NCI-H2029 (cell line): ENCODE measurements around the gene ANO6.
A peak's percentile ranks its signal among the peaks of the same experiment; 100 is the strongest.

ENCODE experiments used
- DNase-seq: peaks from one replicate; lab custom pipeline; 2025; lab: John Stamatoyannopoulos, UW

The ANO6 gene

GRCh38 chr12:45406988-45407850 is 191.3 kb downstream of the ANO6 start:
- peak; percentile 63 for DNase-seq

GRCh38 chr12:45407981-45408728 is 192.3 kb downstream of the ANO6 start:
- DNase-seq, result no peak

- no peak for DNase-seq
These were observed 192.8 kb downstream of the ANO6 start for GRCh38 chr12:45408729-45409114.

- no peak for DNase-seq
These were observed 194.1 kb downstream of the ANO6 start for GRCh38 chr12:45409966-45410365.

GRCh38 chr12:45411626-45412025 is 195.7 kb downstream of the ANO6 start:
- no peak for DNase-seq

GRCh38 chr12:45415393-45415817 is 199.5 kb downstream of the ANO6 start:
- no peak for DNase-seq

GRCh38 chr12:45416126-45416525 is 200.2 kb downstream of the ANO6 start:
- DNase-seq, result no peak

- DNase-seq, result no peak
These were observed 202.6 kb downstream of the ANO6 start for GRCh38 chr12:45418520-45418919.

- DNase-seq, result no peak
These were observed 203.5 kb downstream of the ANO6 start for GRCh38 chr12:45419317-45419814.

GRCh38 chr12:45421736-45422135 is 205.8 kb downstream of the ANO6 start:
- no peak for DNase-seq

- DNase-seq, result no peak
These were observed 208.0 kb downstream of the ANO6 start for GRCh38 chr12:45423931-45424330.

GRCh38 chr12:45425426-45425825 is 209.5 kb downstream of the ANO6 start:
- DNase-seq, result no peak

GRCh38 chr12:45426294-45426693 is 210.4 kb downstream of the ANO6 start:
- no peak for DNase-seq

- no peak for DNase-seq
These were observed 211.1 kb downstream of the ANO6 start for GRCh38 chr12:45427042-45427441.

- DNase-seq, result no peak
These were observed 213.9 kb downstream of the ANO6 start for GRCh38 chr12:45429831-45430230.

- no peak for DNase-seq
These were observed 215.2 kb downstream of the ANO6 start for GRCh38 chr12:45431126-45431525.

- DNase-seq, result no peak
These were observed 216.8 kb downstream of the ANO6 start for GRCh38 chr12:45432710-45433109.

- no peak for DNase-seq
These were observed 217.6 kb downstream of the ANO6 start for GRCh38 chr12:45433441-45433868.

GRCh38 chr12:45434094-45434493 is 218.2 kb downstream of the ANO6 start:
- DNase-seq, result no peak

GRCh38 chr12:45435945-45436710 is 220.2 kb downstream of the ANO6 start:
- no peak for DNase-seq

- no peak for DNase-seq
These were observed 223.1 kb downstream of the ANO6 start for GRCh38 chr12:45439039-45439438.

- no peak for DNase-seq
These were observed 230.1 kb downstream of the ANO6 start for GRCh38 chr12:45446013-45446412.
